Body of pancreas (tissue), 4 donors: ENCODE data around the gene CPSF2.

Source experiments
- CTCF ChIP-seq, 7 experiments: fragments of 450-650 bp in 4 of 7; fragments of 200-600 bp in 3 of 7; sonication (generic) in 3 of 7; IDR thresholded peaks; one replicate each; pipeline ENCODE4 v1.5.1; 2016 to 2019; ENCODE audit warnings: antibody characterized with exemption in 7 of 7
- POLR2A ChIP-seq, 3 donors: fragments of 450-650 bp; IDR thresholded peaks; one replicate each; pipeline ENCODE4 v1.6.1; 2016; ENCODE audit warnings: antibody characterized with exemption in 3 of 3, mild to moderate bottlenecking in 2 of 3

- TF ChIP-seq POLR2A (IDR thresholded peaks at IDR 0.05) (no peak), CTCF (IDR thresholded peaks at IDR 0.05) (no peak)
These were observed 992 bp downstream of the CPSF2 start for GRCh38 chr14:92122761-92123160.
